GM23248 (cell line): Measurements from ENCODE around the gene OPCML.

Source experiments
- EZH2 ChIP-seq: fragments of 200-600 bp; sonication (generic); IDR thresholded peaks from 2 replicates; pipeline ENCODE4 v1.6.1; 2018; ENCODE audit warnings: antibody characterized with exemption, mild to moderate bottlenecking; ENCODE audit not compliant: insufficient read depth, poor library complexity, severe bottlenecking
- EZH2phosphoT487 ChIP-seq: fragments of 200-600 bp; sonication (generic); IDR thresholded peaks from 2 replicates; pipeline ENCODE4 v1.6.1; 2018; ENCODE audit warnings: antibody characterized with exemption, moderate library complexity, mild to moderate bottlenecking, low read depth; ENCODE audit not compliant: insufficient read depth

DNA sequence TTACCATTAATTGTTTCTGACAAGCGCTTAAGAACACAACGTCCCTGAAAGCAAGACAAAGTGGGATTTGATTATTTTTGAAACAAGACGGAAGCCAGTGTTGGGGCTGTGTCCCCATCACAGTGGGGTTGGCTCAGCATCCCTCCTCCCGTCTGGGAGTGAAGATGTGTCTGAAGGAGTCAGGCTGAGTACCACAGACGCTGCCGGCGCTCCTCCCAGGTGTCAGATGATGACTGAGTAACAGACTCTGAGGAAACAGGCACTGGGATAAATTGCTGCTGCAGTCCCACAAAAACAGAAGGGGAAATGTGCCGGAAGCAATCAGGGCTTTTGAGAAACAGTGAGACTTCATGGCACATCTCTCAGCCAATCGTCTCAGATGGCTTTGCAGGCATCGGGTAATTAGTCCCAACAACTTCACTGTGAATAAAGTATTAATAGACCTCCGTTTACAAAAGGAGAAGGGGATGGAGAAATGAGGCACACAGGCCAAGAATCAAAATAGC is 266.7 kb downstream of the OPCML start:
- TF ChIP-seq EZH2 (no peak), EZH2phosphoT487 (no peak)
